Measurements from ENCODE around the gene TRAPPC10. TPM values are rescaled to one million over a fixed set of nuclear protein-coding genes. Genes with fewer than 3 reads are reported as not detected.

Gene TRAPPC10
- total and polyA plus RNA-seq, 2 donors (not counting 1 experiment from before 2014, with no cell fraction given), result 61.7 to 145 TPM

DNA sequence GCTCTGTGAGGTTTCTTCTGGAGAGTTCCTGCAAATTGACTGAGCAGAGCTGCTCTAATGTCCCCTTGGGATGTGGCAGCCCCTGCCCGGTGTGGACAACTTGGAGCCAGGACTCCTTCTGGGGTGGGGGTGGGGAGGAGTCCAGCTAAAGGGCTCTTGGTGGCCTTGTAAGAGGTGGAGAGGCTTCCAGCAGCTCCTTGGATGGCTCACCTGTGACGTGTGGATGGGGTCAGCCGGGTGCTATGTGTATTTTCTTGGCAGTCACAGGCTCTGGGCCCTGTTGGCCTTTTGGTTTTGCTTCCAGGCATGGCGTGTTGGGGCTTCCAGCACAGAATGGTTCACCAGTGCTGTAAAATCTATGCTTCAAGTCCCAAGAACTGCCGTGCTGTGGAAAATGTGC is 38.2 kb downstream of the TRAPPC10 start:
- Histone ChIP-seq H3K79me2 (ENCODE audit: control insufficient read depth, insufficient read depth, low read length) (peaks cover 99% of the 10 kb centered on the region), H3K4me2 (replicated peaks; ENCODE audit: low read depth, low read length, poor library complexity, severe bottlenecking) (no peak overlapping the region), H3K36me3 (replicated peaks in 1 of 2; ENCODE audit: control extremely low read depth in 1 of 2, control insufficient read depth in 1 of 2, extremely low read depth in 1 of 2, insufficient read depth in 2 of 2, low read length in 1 of 2) (peaks cover 1 to 58% of the 10 kb centered on the region in 2 experiments), H3K27ac (ENCODE audit: low read length in 2 of 2) (no peak overlapping the region), H2AFZ (ENCODE audit: insufficient read depth, low read depth, low read length, poor library complexity, severe bottlenecking) (no peak overlapping the region), H3K4me3 (ENCODE audit: control extremely low read depth in 1 of 5, extremely low read depth in 1 of 5, insufficient read depth in 1 of 5, low read depth in 2 of 5, low read length in 4 of 5) (no peak overlapping the region), H3K9ac (ENCODE audit: low read length) (no peak overlapping the region), H3K4me1 (ENCODE audit: control insufficient read depth in 2 of 2, insufficient read depth in 2 of 2, low read length in 2 of 2) (no peaks in the 10 kb centered on the region), H3K9me3 (ENCODE audit: control extremely low read depth in 1 of 3, control insufficient read depth in 2 of 3, insufficient read depth in 1 of 3, low read length in 2 of 3) (no peaks in the 10 kb centered on the region), H4K20me1 (ENCODE audit: control insufficient read depth, insufficient read depth, low read length, poor library complexity, severe bottlenecking) (peaks cover 91% of the 10 kb centered on the region), H3K27me3 (replicated peaks in 1 of 4; ENCODE audit: control extremely low read depth in 1 of 4, control insufficient read depth in 3 of 4, insufficient read depth in 4 of 4, low read length in 3 of 4) (no peaks in the 10 kb centered on the region)
- CTCF ChIA-PET, result no interaction called here
- WGBS (ENCODE audit: insufficient coverage), result 88% methylated on average over 5 of the region's 5 CpGs
- POLR2A ChIA-PET, result no interaction called here
- peaks cover 13% of the 10 kb centered on the region for H3K4me1 Mint-ChIP-seq
- H3K27me3 Mint-ChIP-seq, result no peaks in the 10 kb centered on the region
- no peak overlapping the region for H3K4me3 Mint-ChIP-seq
- no peak for TF ChIP-seq EZH2 (IDR thresholded peaks at IDR 0.05; ENCODE audit: borderline replicate concordance, insufficient read depth, low read depth, low read length, poor library complexity, severe bottlenecking)
- TF ChIP-seq, protein P1, sequence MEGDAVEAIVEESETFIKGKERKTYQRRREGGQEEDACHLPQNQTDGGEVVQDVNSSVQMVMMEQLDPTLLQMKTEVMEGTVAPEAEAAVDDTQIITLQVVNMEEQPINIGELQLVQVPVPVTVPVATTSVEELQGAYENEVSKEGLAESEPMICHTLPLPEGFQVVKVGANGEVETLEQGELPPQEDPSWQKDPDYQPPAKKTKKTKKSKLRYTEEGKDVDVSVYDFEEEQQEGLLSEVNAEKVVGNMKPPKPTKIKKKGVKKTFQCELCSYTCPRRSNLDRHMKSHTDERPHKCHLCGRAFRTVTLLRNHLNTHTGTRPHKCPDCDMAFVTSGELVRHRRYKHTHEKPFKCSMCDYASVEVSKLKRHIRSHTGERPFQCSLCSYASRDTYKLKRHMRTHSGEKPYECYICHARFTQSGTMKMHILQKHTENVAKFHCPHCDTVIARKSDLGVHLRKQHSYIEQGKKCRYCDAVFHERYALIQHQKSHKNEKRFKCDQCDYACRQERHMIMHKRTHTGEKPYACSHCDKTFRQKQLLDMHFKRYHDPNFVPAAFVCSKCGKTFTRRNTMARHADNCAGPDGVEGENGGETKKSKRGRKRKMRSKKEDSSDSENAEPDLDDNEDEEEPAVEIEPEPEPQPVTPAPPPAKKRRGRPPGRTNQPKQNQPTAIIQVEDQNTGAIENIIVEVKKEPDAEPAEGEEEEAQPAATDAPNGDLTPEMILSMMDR (IDR thresholded peaks at IDR 0.05), result no peak
- ATAC-seq (ENCODE audit: low read depth), result no peak
- intact Hi-C loops (cut with micrococcal nuclease), result no loop called here
- no peak overlapping the region for H3K27ac Mint-ChIP-seq
- H3K9me3 Mint-ChIP-seq (ENCODE audit: insufficient read depth), result no peaks in the 10 kb centered on the region
- no peak for DNase-seq

- H3K4me3 Mint-ChIP-seq, result no peak overlapping the region
- Histone ChIP-seq H3K4me2 (replicated peaks; ENCODE audit: low read depth, low read length, poor library complexity, severe bottlenecking) (no peak overlapping the region), H3K79me2 (ENCODE audit: control insufficient read depth, insufficient read depth, low read length) (peaks cover 92% of the 10 kb centered on the region), H3K9me3 (ENCODE audit: control extremely low read depth in 1 of 3, control insufficient read depth in 2 of 3, insufficient read depth in 1 of 3, low read length in 2 of 3) (no peaks in the 10 kb centered on the region), H3K27me3 (replicated peaks in 1 of 4; ENCODE audit: control extremely low read depth in 1 of 4, control insufficient read depth in 3 of 4, insufficient read depth in 4 of 4, low read length in 3 of 4) (no peaks in the 10 kb centered on the region), H4K20me1 (ENCODE audit: control insufficient read depth, insufficient read depth, low read length, poor library complexity, severe bottlenecking) (peaks cover 87% of the 10 kb centered on the region), H3K4me1 (ENCODE audit: control insufficient read depth in 2 of 2, insufficient read depth in 2 of 2, low read length in 2 of 2) (no peaks in the 10 kb centered on the region), H3K9ac (ENCODE audit: low read length) (no peak overlapping the region), H3K27ac (ENCODE audit: low read length in 2 of 2) (no peak overlapping the region), H2AFZ (ENCODE audit: insufficient read depth, low read depth, low read length, poor library complexity, severe bottlenecking) (no peak overlapping the region), H3K36me3 (replicated peaks in 1 of 2; ENCODE audit: control extremely low read depth in 1 of 2, control insufficient read depth in 1 of 2, extremely low read depth in 1 of 2, insufficient read depth in 2 of 2, low read length in 1 of 2) (peaks cover 1 to 67% of the 10 kb centered on the region in 2 experiments), H3K4me3 (ENCODE audit: control extremely low read depth in 1 of 5, extremely low read depth in 1 of 5, insufficient read depth in 1 of 5, low read depth in 2 of 5, low read length in 4 of 5) (no peak overlapping the region)
- H3K27me3 Mint-ChIP-seq, result no peaks in the 10 kb centered on the region
- intact Hi-C loops (cut with micrococcal nuclease), result no loop called here
- TF ChIP-seq EZH2 (IDR thresholded peaks at IDR 0.05; ENCODE audit: borderline replicate concordance, insufficient read depth, low read depth, low read length, poor library complexity, severe bottlenecking), result no peak
- TF ChIP-seq, protein P1 (IDR thresholded peaks at IDR 0.05), result no peak
- 91% methylated on average over 11 of the region's 11 CpGs for WGBS (ENCODE audit: insufficient coverage)
- DNase-seq, result no peak
- CTCF ChIA-PET, result no interaction called here
- peak; percentile 45 for ATAC-seq (ENCODE audit: low read depth)
- H3K9me3 Mint-ChIP-seq (ENCODE audit: insufficient read depth), result no peaks in the 10 kb centered on the region
- peaks cover 13% of the 10 kb centered on the region for H3K4me1 Mint-ChIP-seq
- H3K27ac Mint-ChIP-seq, result no peak overlapping the region
- POLR2A ChIA-PET, result no interaction called here
Observed at GRCh38 chr21:44051462-44051941, 39.4 kb downstream of the TRAPPC10 start.
